Spinal cord (tissue), 10 donors: ENCODE results near the gene SLC15A4. TPM values are rescaled to one million over a fixed set of nuclear protein-coding genes. Genes with fewer than 3 reads are reported as not detected.

Experiments
- DNase-seq, 6 donors: peaks; one replicate each; pipeline versions ENCODE4 v3.0.0 to v3.0.0-alpha.2; 2013 to 2015; ENCODE audit warnings: low spot score in 6 of 6, low read depth in 4 of 6
- H3K27ac ChIP-seq: one replicate; pipeline ENCODE4 v1.5.1; 2013; ENCODE audit warnings: low read depth, low read length, control low read depth
- H3K27me3 ChIP-seq: one replicate; pipeline ENCODE4 v1.6.1; 2013; ENCODE audit warnings: low read length; ENCODE audit not compliant: control insufficient read depth, insufficient read depth
- H3K36me3 ChIP-seq: one replicate; pipeline ENCODE4 v1.6.1; 2013; ENCODE audit warnings: low read length; ENCODE audit not compliant: control insufficient read depth, insufficient read depth
- H3K4me1 ChIP-seq: one replicate; pipeline ENCODE4 v1.6.1; 2013; ENCODE audit warnings: low read length; ENCODE audit not compliant: control insufficient read depth, insufficient read depth
- H3K4me3 ChIP-seq: one replicate; pipeline ENCODE4 v1.5.1; 2013; ENCODE audit warnings: low read depth, low read length, control low read depth
- H3K9me3 ChIP-seq: one replicate; pipeline ENCODE4 v1.6.1; 2013; ENCODE audit warnings: low read length; ENCODE audit not compliant: control insufficient read depth, insufficient read depth
- WGBS: methylation state at CpG from one replicate; pipeline ENCODE4 v1.1.5; 2013; ENCODE audit warnings: missing lambda C conversion rate; ENCODE audit not compliant: insufficient coverage; 5-methylcytosine and 5-hydroxymethylcytosine counted together
- polyA plus RNA-seq, 2 donors: library from polyadenylated mRNA; unstranded; fragments of 120-200 nt; gene quantifications; one replicate each; pipeline ENCODE4 v1.2.1, GENCODE V29; 2013; ENCODE audit not compliant: insufficient read length in 2 of 2
- total RNA-seq, 2 donors: library from RNA; depleted of rRNA in 1 of 2; stranded (reverse); fragments of 120-200 nt in 1 of 2; fragments of >200 nt in 1 of 2; gene quantifications; one replicate each; pipeline versions ENCODE4 v1.2.3 to v1.2.4, GENCODE V29; 2013 to 2014
- donor health status: healthy.

SLC15A4 gene
- total and polyA plus RNA-seq, 4 donors, result 18.3 to 32.2 (median 27.1) TPM

DNA sequence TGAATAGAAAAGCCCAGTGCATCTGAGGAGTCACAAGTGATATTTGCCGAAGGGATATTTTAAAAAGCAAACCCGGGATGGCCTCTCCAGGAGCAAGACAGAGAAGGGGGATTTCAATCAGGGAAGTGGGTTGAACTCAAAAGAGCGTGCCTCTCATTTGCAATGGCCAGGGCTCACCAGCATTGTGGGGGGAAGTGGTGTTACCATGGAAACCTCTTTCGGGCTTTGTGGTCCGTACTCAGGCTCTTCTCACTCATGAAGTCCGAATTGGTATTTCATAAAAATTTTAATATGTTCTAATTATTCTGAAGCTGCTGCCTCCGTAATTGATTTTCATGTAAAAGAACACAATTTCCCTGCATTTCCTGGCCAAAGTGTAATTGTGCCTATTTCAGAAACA is 79.8 kb downstream of the SLC15A4 start:
- 41% methylated on average over 4 of the region's 7 CpGs for WGBS
- peak in 2 of 6 donors; percentile 24 to 81 for DNase-seq
- no peak overlapping the region for H3K4me3 ChIP-seq
- no peaks in the 10 kb centered on the region for H3K4me1 ChIP-seq
- no peaks in the 10 kb centered on the region for H3K9me3 ChIP-seq
- no peaks in the 10 kb centered on the region for H3K36me3 ChIP-seq
- H3K27ac ChIP-seq, result no peak overlapping the region
- H3K27me3 ChIP-seq, result no peaks in the 10 kb centered on the region

Other genes starting within 250 kb of the SLC15A4 start
- 10 to 100 TPM in 1 of 2 donors, 1 to 10 TPM in 1; 6.2 to 19.8 TPM for gene GLT1D1, start 29.5 kb upstream of the SLC15A4 start, total RNA-seq
- 10 to 100 TPM; 24.0 to 25.4 TPM for gene GLT1D1, start 29.5 kb upstream of the SLC15A4 start, polyA plus RNA-seq